Measurements from ENCODE around the gene PPP1R13B.

Gene PPP1R13B

DNA sequence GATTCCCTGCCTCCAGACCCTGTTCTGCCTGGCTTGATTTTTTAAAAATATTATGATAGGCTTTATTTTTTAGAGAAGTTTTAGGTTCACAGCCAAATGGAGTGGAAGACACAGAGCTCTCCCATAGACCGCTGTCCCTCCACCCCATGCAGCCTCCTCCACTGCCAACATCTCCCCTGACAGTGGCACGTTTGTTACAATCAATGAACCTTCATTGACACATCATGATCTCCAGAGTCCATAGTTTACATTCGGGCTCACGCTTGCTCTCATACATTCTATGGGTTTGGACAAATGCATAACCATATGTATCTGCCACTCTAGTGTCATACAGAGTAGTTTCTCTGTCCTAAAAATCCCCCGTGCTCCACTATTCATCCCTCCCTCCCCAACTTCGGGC lies 15.9 kb upstream of the PPP1R13B start:
- H3K4me3 ChIP-seq (ENCODE audit: low read length), result no peak overlapping the region
- TF ChIP-seq, protein P1, sequence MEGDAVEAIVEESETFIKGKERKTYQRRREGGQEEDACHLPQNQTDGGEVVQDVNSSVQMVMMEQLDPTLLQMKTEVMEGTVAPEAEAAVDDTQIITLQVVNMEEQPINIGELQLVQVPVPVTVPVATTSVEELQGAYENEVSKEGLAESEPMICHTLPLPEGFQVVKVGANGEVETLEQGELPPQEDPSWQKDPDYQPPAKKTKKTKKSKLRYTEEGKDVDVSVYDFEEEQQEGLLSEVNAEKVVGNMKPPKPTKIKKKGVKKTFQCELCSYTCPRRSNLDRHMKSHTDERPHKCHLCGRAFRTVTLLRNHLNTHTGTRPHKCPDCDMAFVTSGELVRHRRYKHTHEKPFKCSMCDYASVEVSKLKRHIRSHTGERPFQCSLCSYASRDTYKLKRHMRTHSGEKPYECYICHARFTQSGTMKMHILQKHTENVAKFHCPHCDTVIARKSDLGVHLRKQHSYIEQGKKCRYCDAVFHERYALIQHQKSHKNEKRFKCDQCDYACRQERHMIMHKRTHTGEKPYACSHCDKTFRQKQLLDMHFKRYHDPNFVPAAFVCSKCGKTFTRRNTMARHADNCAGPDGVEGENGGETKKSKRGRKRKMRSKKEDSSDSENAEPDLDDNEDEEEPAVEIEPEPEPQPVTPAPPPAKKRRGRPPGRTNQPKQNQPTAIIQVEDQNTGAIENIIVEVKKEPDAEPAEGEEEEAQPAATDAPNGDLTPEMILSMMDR (conservative IDR thresholded peaks at IDR 0.05; ENCODE audit: low read length), result no peak
- DNase-seq (ENCODE audit: low read depth), result no peak

GRCh38 chr14:103862393-103862782 lies 15.0 kb upstream of the PPP1R13B start:
- TF ChIP-seq, protein P1 (conservative IDR thresholded peaks at IDR 0.05; ENCODE audit: low read length), result no peak
- peak overlapping the region; percentile 27 for H3K4me3 ChIP-seq (ENCODE audit: low read length)
- peak; percentile 15 for DNase-seq (ENCODE audit: low read depth)

- peak overlapping the region; percentile 27 for H3K4me3 ChIP-seq (ENCODE audit: low read length)
Observed at GRCh38 chr14:103861413-103862392, 14.3 kb upstream of the PPP1R13B start.

GRCh38 chr14:103859416-103860202 lies 12.2 kb upstream of the PPP1R13B start:
- no peak for DNase-seq (ENCODE audit: low read depth)
- TF ChIP-seq, protein P1 (conservative IDR thresholded peaks at IDR 0.05; ENCODE audit: low read length), result no peak
- no peak overlapping the region for H3K4me3 ChIP-seq (ENCODE audit: low read length)

More at GRCh38 chr14:103861413-103862392, 14.3 kb upstream of the PPP1R13B start:
- DNase-seq (ENCODE audit: low read depth), result no peak
- TF ChIP-seq, protein P1 (conservative IDR thresholded peaks at IDR 0.05; ENCODE audit: low read length), result no peak

DNA sequence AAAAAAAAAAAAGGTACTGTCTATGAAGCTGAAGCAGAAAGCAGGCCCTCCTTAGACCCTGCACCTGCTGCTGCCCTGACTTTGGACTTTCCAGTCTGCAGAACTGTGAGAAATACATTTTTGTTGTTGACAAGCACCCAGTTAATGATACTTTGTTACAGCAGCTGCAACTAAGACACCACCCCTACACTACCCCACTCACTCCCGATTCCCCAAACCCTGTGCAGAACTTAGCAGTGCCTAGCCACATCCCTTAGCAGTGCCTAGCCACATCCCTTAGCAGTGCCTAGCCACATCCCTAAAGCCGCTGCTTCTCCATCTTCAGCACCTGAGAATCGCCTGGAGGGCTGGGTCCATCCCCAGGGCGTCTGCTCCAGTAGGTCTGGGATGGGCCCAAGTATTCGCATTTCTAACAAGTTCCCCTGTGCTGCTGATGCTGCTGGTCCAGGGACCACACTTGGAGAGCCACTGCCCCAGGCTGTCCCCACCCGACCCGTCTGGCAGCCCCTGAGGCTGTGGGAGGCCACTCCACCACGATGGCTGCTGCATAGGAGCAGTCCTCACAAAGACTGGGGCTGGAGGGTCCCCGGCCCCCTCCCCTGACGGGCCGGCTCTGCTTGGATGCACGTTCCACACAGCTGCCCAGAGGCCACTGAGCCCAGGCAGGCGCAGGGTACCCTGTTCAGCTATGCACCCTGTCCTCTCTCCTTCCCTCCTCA lies 10.8 kb upstream of the PPP1R13B start:
- no peak overlapping the region for H3K4me3 ChIP-seq (ENCODE audit: low read length)
- no peak for DNase-seq (ENCODE audit: low read depth)
- TF ChIP-seq, protein P1 (conservative IDR thresholded peaks at IDR 0.05; ENCODE audit: low read length), result no peak

GRCh38 chr14:103857256-103857655 lies 9.9 kb upstream of the PPP1R13B start:
- no peak overlapping the region for H3K4me3 ChIP-seq (ENCODE audit: low read length)
- TF ChIP-seq, protein P1 (conservative IDR thresholded peaks at IDR 0.05; ENCODE audit: low read length), result no peak
- DNase-seq (ENCODE audit: low read depth), result no peak

All from AG10803 (cell line).